Effector memory CD4-positive, alpha-beta T cell (primary cell): ENCODE data around the gene PIK3R5.

Experiments
- DNase-seq, 3 donors: peaks; one replicate each; pipeline ENCODE4 v3.0.0-alpha.2; 2020
- H3K27ac ChIP-seq: 2 replicates; pipeline ENCODE4 v1.7.0; 2013; ENCODE audit warnings: mild to moderate bottlenecking, low read length, moderate library complexity; ENCODE audit not compliant: insufficient read depth, poor library complexity, severe bottlenecking
- H3K27me3 ChIP-seq: replicated peaks from 2 replicates; pipeline ENCODE4 v1.7.0; 2013; ENCODE audit warnings: mild to moderate bottlenecking, low read length; ENCODE audit not compliant: insufficient read depth, control insufficient read depth, poor library complexity, severe bottlenecking
- H3K36me3 ChIP-seq: 2 replicates; pipeline ENCODE4 v1.7.0; 2013; ENCODE audit warnings: mild to moderate bottlenecking, low read length, moderate library complexity; ENCODE audit not compliant: control insufficient read depth, insufficient read depth
- H3K4me1 ChIP-seq: 2 replicates; pipeline ENCODE4 v1.7.0; 2013; ENCODE audit warnings: low read length, mild to moderate bottlenecking; ENCODE audit not compliant: control insufficient read depth, insufficient read depth, poor library complexity, severe bottlenecking
- H3K4me3 ChIP-seq: 2 replicates; pipeline ENCODE4 v1.7.0; 2013; ENCODE audit warnings: low read length, low read depth, mild to moderate bottlenecking; ENCODE audit not compliant: insufficient read depth, poor library complexity, severe bottlenecking
- H3K9me3 ChIP-seq: 2 replicates; pipeline ENCODE4 v1.7.0; 2013; ENCODE audit warnings: mild to moderate bottlenecking, low read length, moderate library complexity; ENCODE audit not compliant: control insufficient read depth

Gene PIK3R5

DNA sequence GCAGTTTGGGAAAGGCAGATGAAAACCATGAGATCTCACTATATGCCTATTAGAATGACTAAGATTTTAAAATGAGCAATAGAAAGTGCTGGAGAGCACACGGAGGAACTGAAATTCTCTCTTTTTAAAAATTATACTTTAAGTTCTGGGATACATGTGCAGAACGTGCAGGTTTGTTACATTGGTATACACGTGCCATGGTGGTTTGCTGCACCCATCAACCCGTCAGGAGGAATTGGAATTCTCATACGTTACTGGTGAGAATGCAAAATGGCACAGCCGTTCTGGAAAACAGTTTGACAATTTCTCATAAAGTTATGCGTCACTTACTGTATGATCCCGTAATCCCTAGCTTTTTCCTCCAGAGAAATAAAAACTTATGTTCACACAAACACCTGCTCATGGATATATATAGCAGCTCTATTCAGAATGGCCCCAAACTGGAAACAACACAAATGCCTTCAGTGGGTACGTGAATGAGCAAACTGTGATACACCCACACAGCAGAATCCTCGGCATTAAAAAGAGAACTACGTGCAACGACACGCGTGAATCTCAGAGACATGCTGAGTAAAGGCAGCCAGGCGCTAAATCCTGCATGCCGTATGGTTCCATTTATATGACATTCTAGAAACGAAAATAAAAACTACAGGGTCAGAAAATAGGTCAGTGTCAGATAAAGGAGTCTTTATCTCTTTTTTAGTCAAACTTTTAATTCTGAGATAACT lies 109.9 kb downstream of the PIK3R5 start:
- Histone ChIP-seq H3K36me3 (no peaks in the 10 kb centered on the region), H3K4me3 (no peak overlapping the region), H3K9me3 (no peaks in the 10 kb centered on the region), H3K4me1 (peaks cover 3% of the 10 kb centered on the region), H3K27me3 (no peaks in the 10 kb centered on the region), H3K27ac (no peak overlapping the region)
- DNase-seq, result no peak

DNA sequence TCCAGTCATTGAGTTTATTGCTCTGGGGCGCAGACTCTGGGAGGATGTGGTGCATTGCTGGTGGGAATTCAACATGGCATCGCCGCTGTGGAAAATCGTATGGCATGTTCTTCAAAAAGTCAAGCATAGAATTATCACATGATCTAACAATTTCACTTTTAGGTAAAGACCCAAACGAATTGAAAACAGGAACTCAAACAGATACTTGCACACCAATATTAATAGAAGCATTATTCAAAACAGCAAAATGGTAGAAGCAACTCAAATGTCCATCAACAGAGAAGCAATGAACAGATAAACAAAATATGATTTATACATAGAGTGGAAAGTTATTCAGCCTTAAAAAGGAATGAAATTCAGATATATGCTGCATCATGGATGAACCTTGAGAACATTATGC lies 113.9 kb downstream of the PIK3R5 start:
- no peaks in the 10 kb centered on the region for H3K4me1 ChIP-seq
- H3K27me3 ChIP-seq, result no peaks in the 10 kb centered on the region
- no peak overlapping the region for H3K27ac ChIP-seq
- DNase-seq, result no peak
- no peak overlapping the region for H3K4me3 ChIP-seq
- no peaks in the 10 kb centered on the region for H3K36me3 ChIP-seq
- H3K9me3 ChIP-seq, result no peaks in the 10 kb centered on the region

DNA sequence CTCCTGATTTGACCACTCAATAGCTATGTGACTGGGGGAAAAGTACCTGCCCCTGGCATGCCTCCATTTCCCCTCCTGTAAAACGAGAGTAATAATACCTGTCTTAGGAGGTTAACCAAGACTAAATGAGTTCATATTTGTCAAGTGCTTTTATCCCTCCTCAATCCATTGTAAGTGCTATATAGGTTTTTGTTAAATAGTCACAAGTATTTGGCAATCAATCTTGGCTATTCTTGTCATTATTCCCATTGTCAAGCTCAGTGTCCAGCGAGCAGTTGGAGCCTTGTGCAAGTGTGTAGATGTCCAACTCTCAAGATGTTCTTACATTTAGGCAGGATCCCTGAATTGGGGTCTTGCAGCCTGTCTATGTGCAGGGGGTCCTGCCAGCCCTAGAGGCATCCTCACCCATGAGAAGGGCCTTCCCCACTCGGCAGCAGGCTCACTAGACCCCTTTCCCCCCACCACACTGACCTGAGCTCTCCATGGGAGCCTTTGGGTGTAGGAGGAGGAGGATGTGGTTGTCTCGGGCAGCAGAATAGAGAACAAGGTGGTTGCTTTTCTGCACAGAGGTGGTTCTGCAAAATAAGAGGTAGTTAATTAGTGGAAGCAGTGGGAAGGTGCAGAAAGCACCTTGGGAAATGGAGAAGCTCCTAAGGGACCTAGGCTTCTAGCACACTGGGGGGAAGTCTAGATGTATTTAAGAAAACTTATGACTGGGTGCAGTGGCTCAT lies 116.0 kb downstream of the PIK3R5 start:
- H3K27me3 ChIP-seq, result no peaks in the 10 kb centered on the region
- H3K27ac ChIP-seq, result no peak overlapping the region
- no peaks in the 10 kb centered on the region for H3K36me3 ChIP-seq
- no peaks in the 10 kb centered on the region for H3K4me1 ChIP-seq
- H3K4me3 ChIP-seq, result no peak overlapping the region
- no peak for DNase-seq
- H3K9me3 ChIP-seq, result no peaks in the 10 kb centered on the region

DNA sequence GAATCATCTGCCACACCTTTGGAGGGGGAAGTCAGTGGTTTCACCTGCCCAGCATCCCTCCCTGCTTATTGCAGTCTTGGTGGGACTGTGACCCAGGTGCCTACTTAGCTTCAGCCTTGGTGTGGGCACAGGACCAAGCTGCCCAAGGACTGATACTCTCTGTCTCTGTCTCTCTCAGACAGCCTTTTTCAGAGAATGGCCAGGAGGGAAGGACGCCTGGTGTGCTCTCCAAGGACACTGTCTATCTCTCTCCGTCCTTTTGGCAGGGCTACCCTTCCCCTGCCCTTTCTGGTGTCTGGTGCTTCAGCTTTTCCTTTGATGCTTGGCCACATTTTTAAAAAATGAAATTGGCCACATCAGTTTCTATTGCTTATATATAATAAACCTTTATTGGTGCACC lies 117.6 kb downstream of the PIK3R5 start:
- no peak overlapping the region for H3K27ac ChIP-seq
- no peak for DNase-seq
- no peaks in the 10 kb centered on the region for H3K27me3 ChIP-seq
- no peaks in the 10 kb centered on the region for H3K4me1 ChIP-seq
- H3K9me3 ChIP-seq, result no peaks in the 10 kb centered on the region
- H3K36me3 ChIP-seq, result no peaks in the 10 kb centered on the region
- H3K4me3 ChIP-seq, result no peak overlapping the region

DNA sequence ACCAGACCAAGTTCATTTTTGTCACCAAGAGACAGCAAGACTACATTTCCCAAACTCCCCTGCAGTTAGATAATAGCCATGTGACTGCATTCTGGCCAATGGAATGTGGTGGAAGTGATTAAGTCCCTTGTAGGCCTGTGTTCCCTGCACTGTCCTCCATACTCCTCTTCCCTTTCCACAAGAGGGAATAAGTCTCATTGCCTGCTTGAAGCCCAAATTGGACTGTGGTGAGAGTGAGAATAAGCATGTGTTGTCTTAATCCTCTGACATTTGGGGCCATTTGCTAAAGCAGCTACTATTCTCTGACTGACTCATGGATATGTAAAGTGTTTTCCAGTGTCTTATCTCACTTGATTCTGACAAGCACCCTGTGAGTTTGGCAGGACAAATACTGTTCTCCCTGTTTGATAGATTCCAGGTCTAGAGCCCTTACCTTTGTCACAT lies 118.7 kb downstream of the PIK3R5 start:
- no peaks in the 10 kb centered on the region for H3K36me3 ChIP-seq
- no peak overlapping the region for H3K27ac ChIP-seq
- no peaks in the 10 kb centered on the region for H3K4me1 ChIP-seq
- no peak for DNase-seq
- H3K4me3 ChIP-seq, result no peak overlapping the region
- H3K27me3 ChIP-seq, result no peaks in the 10 kb centered on the region
- no peaks in the 10 kb centered on the region for H3K9me3 ChIP-seq

DNA sequence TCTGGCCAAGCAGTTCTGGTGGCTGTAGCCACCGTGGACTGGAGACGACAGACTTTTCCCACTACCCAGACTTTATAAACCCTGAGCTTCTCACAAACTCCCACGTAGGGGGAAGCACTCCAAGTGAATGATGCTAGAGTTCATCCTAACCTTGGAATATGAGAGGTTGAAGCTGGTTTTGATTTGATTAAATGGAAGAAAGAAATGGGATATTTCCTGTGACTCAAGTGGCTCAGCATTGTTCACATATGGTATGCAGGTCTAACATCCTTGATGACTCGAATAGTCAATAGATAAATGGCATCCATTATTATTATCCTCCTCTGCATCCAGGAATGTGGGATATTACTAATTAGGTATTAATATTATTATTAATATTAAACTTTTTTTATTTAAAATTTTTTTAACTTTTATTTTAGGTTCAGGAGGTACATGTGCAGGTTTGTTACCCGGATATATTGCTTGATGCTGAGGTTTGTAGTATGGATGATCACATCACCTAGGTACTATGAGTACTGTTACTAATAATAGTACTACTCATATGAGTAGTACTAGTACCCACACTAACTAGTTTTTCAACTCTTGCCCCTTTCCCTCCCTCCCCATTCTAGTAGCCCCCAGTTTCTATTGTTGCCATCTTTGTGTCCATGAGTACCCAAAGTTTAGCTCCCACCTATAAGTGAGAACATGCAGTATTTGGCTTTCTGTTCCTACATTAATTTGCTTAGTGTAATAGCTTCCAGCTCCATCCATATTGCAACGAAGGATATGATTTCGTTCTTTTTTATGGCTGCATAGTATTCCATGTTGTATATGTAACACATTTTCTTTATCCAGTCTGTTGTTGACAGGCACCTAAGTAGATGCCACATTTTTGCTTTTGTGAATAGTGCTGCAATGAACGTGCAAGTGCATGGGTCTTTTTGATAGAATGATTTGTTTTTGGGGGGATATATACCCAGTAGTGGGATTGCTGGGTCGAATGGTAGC lies 121.0 kb downstream of the PIK3R5 start:
- Histone ChIP-seq H3K27me3 (no peaks in the 10 kb centered on the region), H3K9me3 (no peaks in the 10 kb centered on the region), H3K36me3 (no peaks in the 10 kb centered on the region), H3K27ac (no peak overlapping the region), H3K4me3 (no peak overlapping the region), H3K4me1 (no peaks in the 10 kb centered on the region)
- no peak for DNase-seq

DNA sequence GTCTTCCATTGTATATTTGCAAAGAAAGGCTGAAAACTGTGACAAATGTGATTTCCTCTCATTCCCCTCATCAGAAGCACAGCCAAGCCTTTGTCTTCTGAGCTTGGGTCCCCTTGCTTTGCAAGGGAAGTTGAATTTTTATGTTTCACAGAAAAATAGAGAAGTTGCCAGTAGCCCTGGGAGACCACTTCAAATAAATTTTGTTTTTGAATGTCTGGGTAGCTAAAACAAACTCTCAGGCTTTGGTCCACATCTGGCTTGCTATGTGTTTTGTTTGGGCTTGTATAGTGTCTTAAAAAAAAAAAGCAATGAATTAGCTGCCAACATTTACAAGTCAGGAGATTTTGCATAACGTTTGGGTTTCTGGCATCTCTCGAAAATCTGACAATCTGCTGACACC lies 122.2 kb downstream of the PIK3R5 start:
- no peak overlapping the region for H3K27ac ChIP-seq
- no peaks in the 10 kb centered on the region for H3K36me3 ChIP-seq
- H3K4me1 ChIP-seq, result no peaks in the 10 kb centered on the region
- no peaks in the 10 kb centered on the region for H3K9me3 ChIP-seq
- H3K4me3 ChIP-seq, result no peak overlapping the region
- no peaks in the 10 kb centered on the region for H3K27me3 ChIP-seq
- no peak for DNase-seq

DNA sequence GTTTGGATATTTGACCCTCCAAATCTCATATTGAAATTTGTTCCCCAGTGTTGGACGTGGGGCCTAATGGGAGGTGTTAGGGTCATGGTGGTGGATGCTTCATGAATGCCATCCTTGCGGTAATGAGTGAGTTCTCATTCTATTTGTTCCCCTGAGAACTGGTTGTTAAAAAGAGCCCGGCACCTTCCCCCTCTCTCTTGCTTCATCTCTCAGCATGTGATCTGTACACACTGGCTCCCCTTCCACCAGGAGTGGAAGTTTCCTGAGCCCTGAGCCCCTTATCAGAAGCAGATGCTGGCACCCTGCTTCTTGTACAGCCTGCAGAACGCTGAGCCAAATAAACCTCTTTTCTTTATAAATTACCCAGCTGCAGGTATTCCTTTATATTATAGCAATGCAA lies 123.7 kb downstream of the PIK3R5 start:
- no peak overlapping the region for H3K27ac ChIP-seq

DNA sequence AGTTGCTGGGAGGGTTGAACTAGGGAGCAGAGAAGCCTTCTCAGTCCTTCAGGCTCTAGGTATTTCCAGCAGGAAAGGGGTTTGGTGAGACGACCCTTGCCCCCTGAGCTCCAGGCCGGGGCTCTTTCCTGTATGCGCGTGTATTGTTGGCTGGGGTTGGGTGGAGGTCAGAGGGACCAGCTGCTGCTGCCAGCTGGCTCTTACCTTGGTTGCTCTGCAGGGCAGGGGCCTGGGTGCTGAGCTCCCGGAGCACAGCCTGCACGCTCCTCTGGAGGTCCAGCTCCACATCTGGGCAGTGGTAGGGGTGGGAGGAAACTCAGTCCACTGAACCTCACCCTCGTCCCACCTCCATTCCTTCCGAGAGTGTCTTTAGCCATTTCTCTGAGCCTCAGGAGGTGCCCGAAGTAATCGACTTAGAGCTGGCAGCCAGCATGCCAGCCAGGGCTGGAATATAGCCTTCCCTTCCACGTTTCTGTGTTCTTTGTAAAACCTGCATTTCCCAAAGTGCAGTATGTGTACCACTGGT lies 126.0 kb downstream of the PIK3R5 start:
- no peaks in the 10 kb centered on the region for H3K36me3 ChIP-seq
- DNase-seq, result no peak
- no peaks in the 10 kb centered on the region for H3K4me1 ChIP-seq
- H3K4me3 ChIP-seq, result no peak overlapping the region
- no peaks in the 10 kb centered on the region for H3K27me3 ChIP-seq
- H3K27ac ChIP-seq, result no peak overlapping the region
- H3K9me3 ChIP-seq, result no peaks in the 10 kb centered on the region

More for the DNA sequence above, 123.7 kb downstream of the PIK3R5 start:
- H3K4me1 ChIP-seq, result no peaks in the 10 kb centered on the region
- H3K27me3 ChIP-seq, result no peaks in the 10 kb centered on the region
- DNase-seq, result no peak
- no peak overlapping the region for H3K4me3 ChIP-seq
- H3K36me3 ChIP-seq, result no peaks in the 10 kb centered on the region
- H3K9me3 ChIP-seq, result no peaks in the 10 kb centered on the region
